ENCODE measurements around the gene ZNF783.

Gene ZNF783

GRCh38 chr7:149280151-149280550 lies 18.2 kb downstream of the ZNF783 start:
- no peaks in the 10 kb centered on the region for H3K79me2 ChIP-seq (ENCODE audit: control insufficient read depth, low read length)
- no peak overlapping the region for H3K4me2 ChIP-seq (ENCODE audit: low read length)
- no peaks in the 10 kb centered on the region for H3K9me2 ChIP-seq (replicated peaks; ENCODE audit: control insufficient read depth, low read length)
- H3F3A ChIP-seq (ENCODE audit: control insufficient read depth, insufficient read depth): peaks cover 5% of the 10 kb centered on the region
- H3K27me3 ChIP-seq (ENCODE audit: control insufficient read depth, low read length): no peaks in the 10 kb centered on the region
- H4K20me1 ChIP-seq (ENCODE audit: control insufficient read depth, insufficient read depth, low read depth, low read length): no peaks in the 10 kb centered on the region
- no peaks in the 10 kb centered on the region for H3K9me3 ChIP-seq (ENCODE audit: control insufficient read depth, insufficient read depth, low read length)
- no peak overlapping the region for H3K4me3 ChIP-seq (ENCODE audit: low read length)
- H3K27ac ChIP-seq (ENCODE audit: low read depth, low read length): no peak overlapping the region
- H3K36me3 ChIP-seq (ENCODE audit: control insufficient read depth, low read length): peaks cover 19% of the 10 kb centered on the region
- H3K4me1 ChIP-seq (ENCODE audit: control insufficient read depth, low read length): peaks cover 14% of the 10 kb centered on the region
- TF ChIP-seq CTCF (IDR thresholded peaks at IDR 0.05; ENCODE audit: low read depth, low read length, poor library complexity, severe bottlenecking): no peak

GRCh38 chr7:149280661-149281507 lies 18.9 kb downstream of the ZNF783 start:
- no peak overlapping the region for H3K4me2 ChIP-seq (ENCODE audit: low read length)
- no peaks in the 10 kb centered on the region for H4K20me1 ChIP-seq (ENCODE audit: control insufficient read depth, insufficient read depth, low read depth, low read length)
- no peaks in the 10 kb centered on the region for H3K79me2 ChIP-seq (ENCODE audit: control insufficient read depth, low read length)
- TF ChIP-seq EZH2phosphoT487 (IDR thresholded peaks at IDR 0.05; ENCODE audit: borderline replicate concordance, low read length) (no peak), CTCF (IDR thresholded peaks at IDR 0.05; ENCODE audit: low read depth, low read length, poor library complexity, severe bottlenecking) (no peak)
- no peaks in the 10 kb centered on the region for H3K9me2 ChIP-seq (replicated peaks; ENCODE audit: control insufficient read depth, low read length)
- H3K4me3 ChIP-seq (ENCODE audit: low read length): no peak overlapping the region
- no peaks in the 10 kb centered on the region for H3K9me3 ChIP-seq (ENCODE audit: control insufficient read depth, insufficient read depth, low read length)
- 0 out of 2 replicates have a peak, but pooled peaks cover 2% of the 10 kb centered on the region for H3K27me3 ChIP-seq (ENCODE audit: control insufficient read depth, low read length)
- peaks cover 22% of the 10 kb centered on the region for H3K4me1 ChIP-seq (ENCODE audit: control insufficient read depth, low read length)
- H3K27ac ChIP-seq (ENCODE audit: low read depth, low read length): no peak overlapping the region
- peaks cover 5% of the 10 kb centered on the region for H3F3A ChIP-seq (ENCODE audit: control insufficient read depth, insufficient read depth)
- peaks cover 19% of the 10 kb centered on the region for H3K36me3 ChIP-seq (ENCODE audit: control insufficient read depth, low read length)

- Histone ChIP-seq H4K20me1 (ENCODE audit: control insufficient read depth, insufficient read depth, low read depth, low read length) (no peaks in the 10 kb centered on the region), H3K27ac (ENCODE audit: low read depth, low read length) (no peak overlapping the region), H3K27me3 (ENCODE audit: control insufficient read depth, low read length) (0 out of 2 replicates have a peak, but pooled peaks cover 2% of the 10 kb centered on the region), H3F3A (ENCODE audit: control insufficient read depth, insufficient read depth) (peaks cover 5% of the 10 kb centered on the region), H3K4me1 (ENCODE audit: control insufficient read depth, low read length) (peaks cover 22% of the 10 kb centered on the region), H3K4me2 (ENCODE audit: low read length) (no peak overlapping the region), H3K9me3 (ENCODE audit: control insufficient read depth, insufficient read depth, low read length) (no peaks in the 10 kb centered on the region), H3K4me3 (ENCODE audit: low read length) (no peak overlapping the region), H3K36me3 (ENCODE audit: control insufficient read depth, low read length) (peaks cover 17% of the 10 kb centered on the region), H3K9me2 (replicated peaks; ENCODE audit: control insufficient read depth, low read length) (no peaks in the 10 kb centered on the region), H3K79me2 (ENCODE audit: control insufficient read depth, low read length) (no peaks in the 10 kb centered on the region)
- TF ChIP-seq CTCF (IDR thresholded peaks at IDR 0.05; ENCODE audit: low read depth, low read length, poor library complexity, severe bottlenecking): no peak
- TF ChIP-seq EZH2phosphoT487 (IDR thresholded peaks at IDR 0.05; ENCODE audit: borderline replicate concordance, low read length): no peak
Observed at GRCh38 chr7:149281508-149282330, 19.7 kb downstream of the ZNF783 start.
